Calu3 (cell line): Measurements from ENCODE around the gene PROSER3. TPM values are rescaled to one million over a fixed set of nuclear protein-coding genes. Genes with fewer than 3 reads are reported as not detected.
"Not testable (repeated sequence)": the region's sequence is repeated elsewhere in the genome, so short reads cannot be mapped to it uniquely, and the experiment has no call there.

Experiments used
- BruUV-seq: library from RNA; stranded (reverse); fragments of 400-500 nt; replicated peaks from 2 replicates; lab custom pipeline; 2021; lab: Mats Ljungman, UMichigan
- CTCF ChIA-PET: fragments of 300-600 bp; sonication (Branson Sonifier 250); formaldehyde crosslinking; loops from one replicate; lab custom pipeline; 2022; ENCODE audit warnings: antibody characterized with exemption; lab: Charles Lee
- DNase-seq: peaks from one replicate; pipeline ENCODE4 v3.0.0; 2022
- H3K27ac Mint-ChIP-seq: one replicate; pipeline ENCODE4 v1.8.0; 2022; ENCODE audit warnings: mixed read lengths; ENCODE audit not compliant: unreplicated experiment
- H3K27me3 Mint-ChIP-seq: one replicate; pipeline ENCODE4 v1.8.0; 2022; ENCODE audit warnings: mixed read lengths; ENCODE audit not compliant: unreplicated experiment
- H3K36me3 Mint-ChIP-seq: one replicate; pipeline ENCODE4 v1.8.0; 2022; ENCODE audit warnings: mild to moderate bottlenecking, moderate library complexity, mixed read lengths; ENCODE audit not compliant: insufficient read depth, unreplicated experiment
- H3K4me1 Mint-ChIP-seq: one replicate; pipeline ENCODE4 v1.8.0; 2022; ENCODE audit warnings: mild to moderate bottlenecking, low read depth, mixed read lengths; ENCODE audit not compliant: unreplicated experiment
- H3K4me3 Mint-ChIP-seq: one replicate; pipeline ENCODE4 v1.8.0; 2022; ENCODE audit warnings: mild to moderate bottlenecking, low read depth, moderate library complexity, mixed read lengths; ENCODE audit not compliant: unreplicated experiment
- H3K9me3 Mint-ChIP-seq: one replicate; pipeline ENCODE4 v1.8.0; 2022; ENCODE audit warnings: low read depth, mixed read lengths; ENCODE audit not compliant: unreplicated experiment
- CTCF ChIP-seq: fragments of 200-600 bp; IDR thresholded peaks from one replicate; pipeline ENCODE4 v1.8.0; 2022; ENCODE audit warnings: antibody characterized with exemption; ENCODE audit not compliant: unreplicated experiment
- intact Hi-C: fragments of 100-400 bp; cut with micrococcal nuclease; formaldehyde crosslinking; loops from one replicate; pipeline ENCODE4 v1.10.0; 2022; ENCODE audit not compliant: unreplicated experiment
- total RNA-seq: library from RNA; stranded (reverse); gene quantifications from 2 replicates; pipeline ENCODE4 v1.2.3, GENCODE V29; 2022

The PROSER3 gene
- total RNA-seq, 1 experiment from 2014 or later = 70.7 TPM

DNA sequence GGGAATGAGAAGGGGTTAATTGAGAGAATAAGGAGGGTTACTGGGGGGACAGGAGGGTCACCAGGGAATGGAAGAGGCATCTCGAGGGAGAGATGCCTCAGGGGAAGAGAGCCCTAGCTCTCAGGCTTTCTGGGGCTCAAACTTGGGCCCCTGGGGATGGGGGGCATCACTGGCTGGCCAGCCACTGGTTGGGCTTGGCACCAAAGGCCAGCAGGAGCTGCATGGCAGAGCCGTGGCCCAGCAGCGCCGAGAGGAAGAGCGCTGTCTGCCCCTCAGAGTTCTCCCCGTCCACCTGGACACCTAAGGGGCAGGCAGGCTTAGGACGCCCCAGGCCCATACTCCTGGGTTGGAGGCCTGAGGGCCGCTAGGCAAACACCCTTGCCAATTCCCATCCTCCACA is 34.9 kb downstream of the PROSER3 start:
- no peak for TF ChIP-seq CTCF
- Mint-ChIP-seq H3K36me3 (no peaks in the 10 kb centered on the region), H3K4me3 (no peak overlapping the region), H3K27me3 (peaks cover 20% of the 10 kb centered on the region), H3K4me1 (peaks cover 8% of the 10 kb centered on the region), H3K27ac (no peak overlapping the region), H3K9me3 (no peaks in the 10 kb centered on the region)
- no TSS peak for BruUV-seq
- DNase-seq = no peak
- intact Hi-C loops = no loop called here
- CTCF ChIA-PET = no interaction called here

DNA sequence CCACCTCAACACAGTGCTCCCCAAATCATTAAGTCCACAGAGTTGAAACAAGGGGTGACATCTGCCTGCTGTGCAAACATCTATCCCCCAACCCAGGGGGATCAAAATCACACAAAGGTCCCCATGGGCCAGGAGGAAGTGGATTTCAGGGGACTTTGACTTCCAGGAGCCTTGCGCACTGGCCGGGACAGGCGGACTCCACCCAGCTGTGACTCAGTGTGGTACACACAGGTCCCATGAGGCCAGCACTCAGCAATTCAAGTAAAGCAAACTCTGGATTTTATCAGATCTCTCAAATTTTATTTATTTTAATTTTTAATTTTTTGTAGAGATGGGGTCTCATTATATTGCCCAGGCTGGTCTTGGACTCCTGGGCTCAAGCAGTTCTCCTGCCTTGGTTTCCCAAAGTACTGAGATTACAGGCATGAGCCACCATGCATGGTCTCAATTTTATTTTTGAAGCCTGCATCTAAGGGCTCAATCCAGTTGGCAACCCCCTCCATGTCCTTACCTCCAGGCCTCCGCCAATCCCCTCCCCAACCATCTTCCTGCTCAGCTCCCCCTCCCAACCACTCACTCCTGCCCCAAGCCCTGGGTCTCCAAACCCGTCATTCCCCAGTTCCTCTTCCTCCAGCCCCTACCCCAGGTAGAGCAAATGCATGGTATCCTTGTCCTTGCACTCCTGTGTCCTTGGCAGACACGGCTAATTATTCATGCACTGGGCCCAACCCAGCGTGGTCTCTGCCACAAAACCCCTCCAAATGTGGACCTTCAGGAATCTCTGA is 35.6 kb downstream of the PROSER3 start:
- H3K36me3 Mint-ChIP-seq = no peaks in the 10 kb centered on the region
- H3K4me1 Mint-ChIP-seq = peaks cover 8% of the 10 kb centered on the region
- CTCF ChIA-PET = no interaction called here
- no peak overlapping the region for H3K27ac Mint-ChIP-seq
- intact Hi-C loops = no loop called here
- DNase-seq = peak; percentile 43
- H3K4me3 Mint-ChIP-seq = no peak overlapping the region
- peaks cover 20% of the 10 kb centered on the region for H3K27me3 Mint-ChIP-seq
- no TSS peak for BruUV-seq
- no peaks in the 10 kb centered on the region for H3K9me3 Mint-ChIP-seq
- no peak for TF ChIP-seq CTCF

- H3K4me1 Mint-ChIP-seq, H3K9me3 Mint-ChIP-seq, H3K4me3 Mint-ChIP-seq, BruUV-seq, DNase-seq, CTCF ChIA-PET, intact Hi-C loops, H3K36me3 Mint-ChIP-seq, H3K27ac Mint-ChIP-seq: not testable (repeated sequence)
- peaks cover 20% of the 10 kb centered on the region for H3K27me3 Mint-ChIP-seq
Measured at GRCh38 chr19:35795564-35795963, 37.6 kb downstream of the PROSER3 start.

GRCh38 chr19:35796645-35797542 is 38.9 kb downstream of the PROSER3 start:
- Mint-ChIP-seq H3K4me3 (no peak overlapping the region), H3K27ac (no peak overlapping the region), H3K9me3 (no peaks in the 10 kb centered on the region), H3K27me3 (peaks cover 20% of the 10 kb centered on the region), H3K36me3 (no peaks in the 10 kb centered on the region), H3K4me1 (peaks cover 8% of the 10 kb centered on the region)
- no peak for DNase-seq
- TF ChIP-seq CTCF = no peak
- CTCF ChIA-PET = interaction anchor here (0.7 kb wide), 1 partner anchor 69 kb away, joined by 3 read pairs; no protein-coding TSS in a partner anchor
- intact Hi-C loops = no loop called here
- BruUV-seq = no TSS peak
